ENCODE measurements around the gene PRR12. TPM values are rescaled to one million over a fixed set of nuclear protein-coding genes. Genes with fewer than 3 reads are reported as not detected.
A peak's percentile ranks its signal among the peaks of the same experiment; 100 is the strongest.

Gene PRR12
- total and polyA plus RNA-seq, 9 of the 15 experiments (the other 6 are each of a cell fraction or from before 2014, with no cell fraction given): 0.01 to 21.1 (median 0.98) TPM

- no peak for TF ChIP-seq CREB5 (CRISPR knock-in tag; IDR thresholded peaks at IDR 0.05)
- TF ChIP-seq EP300 (IDR thresholded peaks at IDR 0.05; ENCODE audit: low read length): peak; percentile 52
- peak; percentile 99 for TF ChIP-seq POLR2B (IDR thresholded peaks at IDR 0.05; ENCODE audit: low read depth, partially characterized antibody)
- no peak for TF ChIP-seq NUFIP1 (IDR thresholded peaks at IDR 0.05; ENCODE audit: partially characterized antibody)
- 0 out of 2 replicates have a peak, but pooled peaks have one; percentile 50 for TF ChIP-seq ZNF197 (CRISPR knock-in tag; IDR thresholded peaks at IDR 0.05; ENCODE audit: low read depth)
- TF ChIP-seq ZZZ3 (IDR thresholded peaks at IDR 0.05): 0 out of 2 replicates have a peak, but pooled peaks have one; percentile 50
- no peak for TF ChIP-seq NEUROD1 (IDR thresholded peaks at IDR 0.05; ENCODE audit: borderline replicate concordance, low read depth, low read length, partially characterized antibody)
- TF ChIP-seq ZFX (CRISPR knock-in tag; IDR thresholded peaks at IDR 0.05): peak; percentile 65
- TF ChIP-seq MCM2 (IDR thresholded peaks at IDR 0.05; ENCODE audit: low read depth): no peak
- peak; percentile 30; the same call in 1 of the 2 replicates for TF ChIP-seq BHLHE40 (IDR thresholded peaks at IDR 0.05; ENCODE audit: low read length)
- peak; percentile 73 for TF ChIP-seq EP400 (IDR thresholded peaks at IDR 0.05)
- TF ChIP-seq NFATC3 (IDR thresholded peaks at IDR 0.05): peak; percentile 86; the same call in 1 of the 2 replicates
- no peak for TF ChIP-seq RBM15 (IDR thresholded peaks at IDR 0.05; ENCODE audit: insufficient read depth, low read length)
- TF ChIP-seq NFIX (CRISPR knock-in tag; IDR thresholded peaks at IDR 0.05; ENCODE audit: low read depth): no peak
- TF ChIP-seq ZNF76 (CRISPR knock-in tag; IDR thresholded peaks at IDR 0.05; ENCODE audit: borderline replicate concordance): no peak
- TF ChIP-seq ZNF583 (CRISPR knock-in tag; IDR thresholded peaks at IDR 0.05): no peak
- TF ChIP-seq ZNF609 (CRISPR knock-in tag; IDR thresholded peaks at IDR 0.05; ENCODE audit: borderline replicate concordance): no peak
- TF ChIP-seq STAT5B (CRISPR knock-in tag; IDR thresholded peaks at IDR 0.05): no peak
- TF ChIP-seq AFF4 (CRISPR knock-in tag; IDR thresholded peaks at IDR 0.05): no peak
These were observed 10.5 kb upstream of the PRR12 start, which contains the start of gene NOSIP (continued) for GRCh38 chr19:49580264-49581006.

Measured in K562 (cell line).